H9 (cell line): ENCODE results near the gene FEV. TPM values are rescaled to one million over a fixed set of nuclear protein-coding genes. Genes with fewer than 3 reads are reported as not detected.

Source experiments
- DNase-seq: peaks from one replicate; pipeline ENCODE4 v3.0.0-alpha.2; 2017
- H2AFZ ChIP-seq: one replicate; pipeline ENCODE4 v1.6.1; 2013; ENCODE audit warnings: mild to moderate bottlenecking, low read length, control low read depth, moderate library complexity
- H2AK5ac ChIP-seq: 2 replicates; pipeline ENCODE4 v1.6.1; 2013; ENCODE audit warnings: low read length, control low read depth, mixed read lengths; ENCODE audit not compliant: insufficient read length
- H2BK120ac ChIP-seq: one replicate; pipeline ENCODE4 v1.6.1; 2013; ENCODE audit warnings: low read depth, mild to moderate bottlenecking, low read length, control low read depth, inconsistent platforms; ENCODE audit not compliant: poor library complexity, severe bottlenecking
- H2BK12ac ChIP-seq: 2 replicates; pipeline ENCODE4 v1.6.1; 2013; ENCODE audit warnings: low read length, control low read depth, mixed read lengths, low read depth; ENCODE audit not compliant: insufficient read length
- H2BK15ac ChIP-seq: 2 replicates; pipeline ENCODE4 v1.6.1; 2013; ENCODE audit warnings: low read depth, low read length, control low read depth
- H2BK20ac ChIP-seq: one replicate; pipeline ENCODE4 v1.6.1; 2013; ENCODE audit warnings: low read depth, mild to moderate bottlenecking, low read length, control low read depth, inconsistent platforms; ENCODE audit not compliant: poor library complexity, severe bottlenecking
- H2BK5ac ChIP-seq: 2 replicates; pipeline ENCODE4 v1.6.1; 2013; ENCODE audit warnings: low read length, control low read depth, mixed read lengths; ENCODE audit not compliant: insufficient read length
- H3K14ac ChIP-seq: 2 replicates; pipeline ENCODE4 v1.6.1; 2013; ENCODE audit warnings: low read length, control low read depth; ENCODE audit not compliant: insufficient read depth
- H3K18ac ChIP-seq: 2 replicates; pipeline ENCODE4 v1.6.1; 2013; ENCODE audit warnings: low read depth, mild to moderate bottlenecking, mixed read lengths, low read length, control low read depth; ENCODE audit not compliant: insufficient read length
- H3K23ac ChIP-seq: 2 replicates; pipeline ENCODE4 v1.6.1; 2013; ENCODE audit warnings: low read length, control low read depth, mixed read lengths, low read depth; ENCODE audit not compliant: insufficient read length
- H3K23me2 ChIP-seq: 2 replicates; pipeline ENCODE4 v1.6.1; 2013; ENCODE audit warnings: low read depth, mild to moderate bottlenecking, mixed read lengths, low read length, control low read depth; ENCODE audit not compliant: insufficient read length, poor library complexity, severe bottlenecking
- H3K27ac ChIP-seq: 2 replicates; pipeline ENCODE4 v1.5.1; 2013; ENCODE audit warnings: low read length, control low read depth, mixed read lengths, low read depth; ENCODE audit not compliant: insufficient read length
- H3K27me3 ChIP-seq: 2 replicates; pipeline ENCODE4 v1.6.1; 2013; ENCODE audit warnings: low read length, control low read depth, inconsistent platforms; ENCODE audit not compliant: insufficient read depth
- H3K4ac ChIP-seq: 2 replicates; pipeline ENCODE4 v1.6.1; 2013; ENCODE audit warnings: low read depth, mild to moderate bottlenecking, control low read depth, inconsistent platforms, low read length, moderate library complexity
- H3K4me1 ChIP-seq: 2 replicates; pipeline ENCODE4 v1.6.1; 2013; ENCODE audit warnings: low read length, control low read depth, inconsistent platforms; ENCODE audit not compliant: insufficient read depth
- H3K4me2 ChIP-seq: 2 replicates; pipeline ENCODE4 v1.6.1; 2013; ENCODE audit warnings: low read length, control low read depth, mixed read lengths; ENCODE audit not compliant: insufficient read length, insufficient read depth
- H3K56ac ChIP-seq: 2 replicates; pipeline ENCODE4 v1.6.1; 2013; ENCODE audit warnings: low read depth, mild to moderate bottlenecking, mixed read lengths, low read length, control low read depth; ENCODE audit not compliant: insufficient read length
- H3K79me1 ChIP-seq: 2 replicates; pipeline ENCODE4 v1.6.1; 2013; ENCODE audit warnings: low read depth, mild to moderate bottlenecking, moderate library complexity, low read length, control low read depth, inconsistent platforms; ENCODE audit not compliant: insufficient read depth, poor library complexity, severe bottlenecking
- H3K79me2 ChIP-seq: 2 replicates; pipeline ENCODE4 v1.6.1; 2013; ENCODE audit warnings: low read length, control low read depth, inconsistent platforms; ENCODE audit not compliant: insufficient read depth
- H3K9ac ChIP-seq: 2 replicates; pipeline ENCODE4 v1.6.1; 2013; ENCODE audit warnings: low read length, control low read depth, mixed read lengths; ENCODE audit not compliant: insufficient read length; ENCODE audit errors: extremely low read depth
- H3K9me3 ChIP-seq: one replicate; pipeline ENCODE4 v1.6.1; 2013; ENCODE audit warnings: low read depth, low read length, inconsistent platforms; ENCODE audit not compliant: control insufficient read depth
- H3T11ph ChIP-seq: one replicate; pipeline ENCODE4 v1.6.1; 2013; ENCODE audit warnings: mild to moderate bottlenecking, low read length, control low read depth, inconsistent platforms
- H4K20me1 ChIP-seq: one replicate; pipeline ENCODE4 v1.6.1; 2013; ENCODE audit not compliant: control insufficient read depth, insufficient read length, insufficient read depth
- H4K5ac ChIP-seq: 2 replicates; pipeline ENCODE4 v1.6.1; 2013; ENCODE audit warnings: low read depth, mild to moderate bottlenecking, mixed read lengths, low read length, control low read depth; ENCODE audit not compliant: insufficient read length
- H4K8ac ChIP-seq: replicated peaks from 2 replicates; pipeline ENCODE4 v1.6.1; 2013; ENCODE audit warnings: low read length, control low read depth, mixed read lengths, low read depth; ENCODE audit not compliant: insufficient read length
- H4K91ac ChIP-seq: 2 replicates; pipeline ENCODE4 v1.6.1; 2013; ENCODE audit warnings: low read depth, mild to moderate bottlenecking, moderate library complexity, mixed read lengths, low read length, control low read depth; ENCODE audit not compliant: insufficient read length
- H3K27ac Mint-ChIP-seq, 3 experiments: 2 replicates in 2 of 3; 3 replicates in 1 of 3; pipeline ENCODE4 v1.8.0; 2020 to 2021; ENCODE audit warnings: mixed read lengths in 3 of 3, mild to moderate bottlenecking in 1 of 3, moderate library complexity in 1 of 3
- H3K27me3 Mint-ChIP-seq: 2 replicates; pipeline ENCODE4 v1.8.0; 2021; ENCODE audit warnings: low read depth, mild to moderate bottlenecking, moderate library complexity, mixed read lengths
- H3K36me3 Mint-ChIP-seq, 3 experiments: 2 replicates in 2 of 3; 3 replicates in 1 of 3; pipeline ENCODE4 v1.8.0; 2020 to 2021; ENCODE audit warnings: low read depth in 3 of 3, mixed read lengths in 3 of 3; ENCODE audit not compliant: insufficient read depth in 1 of 3
- H3K4me1 Mint-ChIP-seq, 2 experiments: 2 replicates each; pipeline ENCODE4 v1.8.0; 2020; ENCODE audit warnings: mixed read lengths in 2 of 2
- H3K4me3 Mint-ChIP-seq, 2 experiments: 2 replicates in 1 of 2; 3 replicates in 1 of 2; pipeline ENCODE4 v1.8.0; 2020 to 2021; ENCODE audit warnings: mild to moderate bottlenecking in 2 of 2, mixed read lengths in 2 of 2, moderate library complexity in 1 of 2
- H3K9me3 Mint-ChIP-seq, 2 experiments: 2 replicates in 1 of 2; 3 replicates in 1 of 2; pipeline ENCODE4 v1.8.0; 2020; ENCODE audit warnings: mild to moderate bottlenecking in 2 of 2, mixed read lengths in 2 of 2, moderate library complexity in 1 of 2
- WGBS: extraction: QIAGEN DNeasy Blood & Tissue Kit; methylation state at CpG from one replicate; pipeline ENCODE4 v1.1.7; 2013; ENCODE audit warnings: missing lambda C conversion rate, low lambda C conversion rate, mixed read lengths; ENCODE audit not compliant: insufficient read length; ENCODE audit errors: extremely low coverage; 5-methylcytosine and 5-hydroxymethylcytosine counted together
- total RNA-seq: library from RNA; stranded (reverse); gene quantifications from 2 replicates; pipeline ENCODE4 v1.2.1, GENCODE V29; 2021
- TF ChIP-seq, protein P1 (sequence below): fragments of 200-600 bp; sonication (generic); conservative IDR thresholded peaks from 3 replicates; pipeline ENCODE4 v1.8.0; 2021; ENCODE audit warnings: antibody characterized with exemption, mild to moderate bottlenecking

Gene FEV
- total RNA-seq, 1 experiment from 2014 or later, result not detected

DNA sequence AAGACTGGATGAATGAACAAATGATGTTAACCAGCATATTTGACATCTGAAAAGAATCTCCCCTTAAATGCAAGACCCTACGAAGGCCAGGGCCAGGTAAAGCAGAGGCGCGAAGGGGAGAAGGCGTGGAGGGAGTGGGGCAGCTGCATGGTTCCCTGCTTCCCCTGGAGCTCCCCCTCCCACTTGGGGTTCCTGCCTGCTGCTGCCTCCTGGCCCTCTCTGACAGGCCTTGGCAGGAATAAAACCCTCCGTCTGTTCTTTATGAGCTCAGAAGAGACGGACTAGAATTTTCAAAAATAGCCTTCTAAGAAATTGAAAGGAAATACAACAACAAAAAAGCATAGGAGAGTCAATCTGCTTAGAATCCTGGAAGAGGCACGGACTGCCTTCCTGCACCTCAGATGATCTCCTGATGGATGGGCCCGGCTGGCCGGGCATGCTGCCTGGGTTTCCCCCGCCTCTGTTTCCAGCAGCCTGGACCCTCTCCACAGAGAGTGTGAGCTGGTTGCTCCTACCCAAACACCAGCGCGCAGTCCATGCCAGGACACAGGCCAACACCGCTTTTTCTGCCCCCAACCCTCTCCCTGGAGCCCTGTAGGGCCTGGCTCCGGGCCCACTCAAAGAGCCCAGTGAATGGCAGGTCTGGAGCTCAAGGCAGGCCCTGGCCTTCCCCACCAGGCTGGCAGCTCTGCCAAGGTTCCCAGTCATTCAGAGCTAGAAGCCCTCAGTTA is 32.4 kb upstream of the FEV start:
- Mint-ChIP-seq H3K4me1 (no peaks in the 10 kb centered on the region), H3K27me3 (peaks cover 44% of the 10 kb centered on the region)
- no CpG with 5 or more reads among the region's 14 CpGs for WGBS

More for the DNA sequence above, 32.4 kb upstream of the FEV start:
- Histone ChIP-seq H3K27ac (no peak overlapping the region), H3K18ac (no peak overlapping the region), H3K56ac (no peak overlapping the region), H3K4me1 (no peaks in the 10 kb centered on the region), H4K5ac (no peak overlapping the region), H4K91ac (no peak overlapping the region), H2AK5ac (no peak overlapping the region), H3K27me3 (no peaks in the 10 kb centered on the region; the same call in 1 of the 2 replicates), H2BK5ac (no peak overlapping the region), H3K9ac (no peak overlapping the region), H2AFZ (no peak overlapping the region), H2BK20ac (no peak overlapping the region), H3T11ph (no peak overlapping the region), H2BK12ac (no peak overlapping the region), H3K4me2 (no peak overlapping the region), H3K79me2 (no peaks in the 10 kb centered on the region), H2BK15ac (no peak overlapping the region), H3K23me2 (no peaks in the 10 kb centered on the region), H4K8ac (no peak overlapping the region), H3K79me1 (no peaks in the 10 kb centered on the region), H3K23ac (no peak overlapping the region), H3K14ac (no peak overlapping the region), H2BK120ac (no peak overlapping the region), H3K9me3 (no peaks in the 10 kb centered on the region), H3K4ac (no peak overlapping the region), H4K20me1 (no peaks in the 10 kb centered on the region)
- no peak for DNase-seq
- no peak overlapping the region for H3K4me3 Mint-ChIP-seq
- TF ChIP-seq, protein P1, sequence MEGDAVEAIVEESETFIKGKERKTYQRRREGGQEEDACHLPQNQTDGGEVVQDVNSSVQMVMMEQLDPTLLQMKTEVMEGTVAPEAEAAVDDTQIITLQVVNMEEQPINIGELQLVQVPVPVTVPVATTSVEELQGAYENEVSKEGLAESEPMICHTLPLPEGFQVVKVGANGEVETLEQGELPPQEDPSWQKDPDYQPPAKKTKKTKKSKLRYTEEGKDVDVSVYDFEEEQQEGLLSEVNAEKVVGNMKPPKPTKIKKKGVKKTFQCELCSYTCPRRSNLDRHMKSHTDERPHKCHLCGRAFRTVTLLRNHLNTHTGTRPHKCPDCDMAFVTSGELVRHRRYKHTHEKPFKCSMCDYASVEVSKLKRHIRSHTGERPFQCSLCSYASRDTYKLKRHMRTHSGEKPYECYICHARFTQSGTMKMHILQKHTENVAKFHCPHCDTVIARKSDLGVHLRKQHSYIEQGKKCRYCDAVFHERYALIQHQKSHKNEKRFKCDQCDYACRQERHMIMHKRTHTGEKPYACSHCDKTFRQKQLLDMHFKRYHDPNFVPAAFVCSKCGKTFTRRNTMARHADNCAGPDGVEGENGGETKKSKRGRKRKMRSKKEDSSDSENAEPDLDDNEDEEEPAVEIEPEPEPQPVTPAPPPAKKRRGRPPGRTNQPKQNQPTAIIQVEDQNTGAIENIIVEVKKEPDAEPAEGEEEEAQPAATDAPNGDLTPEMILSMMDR, result no peak
- no peaks in the 10 kb centered on the region for H3K36me3 Mint-ChIP-seq
- H3K27ac Mint-ChIP-seq, result no peak overlapping the region
- H3K9me3 Mint-ChIP-seq, result no peaks in the 10 kb centered on the region; a peak in 1 of 5 replicates
